Measurements from ENCODE around the gene CLP1. TPM values are rescaled to one million over a fixed set of nuclear protein-coding genes. Genes with fewer than 3 reads are reported as not detected.

The CLP1 gene
- polyA plus RNA-seq, 1 donor from 2014 or later: 18.2 TPM

GRCh38 chr11:57637626-57638004 is 19.9 kb upstream of the CLP1 start:
- no peaks in the 10 kb centered on the region for H4K20me1 ChIP-seq (ENCODE audit: insufficient read depth)
- no peaks in the 10 kb centered on the region for H3K27me3 ChIP-seq (ENCODE audit: insufficient read depth, low read depth, low read length)
- peak overlapping the region; percentile 32 for H3K4me2 ChIP-seq (ENCODE audit: low read length)
- no peaks in the 10 kb centered on the region for H3K9me2 ChIP-seq (ENCODE audit: insufficient read depth, low read length)
- peak overlapping the region; percentile 92 for H3K27ac ChIP-seq (ENCODE audit: low read length)
- peaks cover 36% of the 10 kb centered on the region for H3K79me2 ChIP-seq (replicated peaks; ENCODE audit: insufficient read depth, low read length)
- no peaks in the 10 kb centered on the region for H3F3A ChIP-seq (ENCODE audit: insufficient read depth, low read length, poor library complexity, severe bottlenecking)
- H3K36me3 ChIP-seq (ENCODE audit: insufficient read depth, low read length): no peaks in the 10 kb centered on the region
- peak overlapping the region; percentile 57 for H2AFZ ChIP-seq (ENCODE audit: low read depth, low read length)
- TF ChIP-seq CTCF (IDR thresholded peaks at IDR 0.05; ENCODE audit: poor library complexity, severe bottlenecking): no peak
- TF ChIP-seq RAD21 (conservative IDR thresholded peaks at IDR 0.05): no peak
- TF ChIP-seq EP300 (conservative IDR thresholded peaks at IDR 0.05; ENCODE audit: poor library complexity, severe bottlenecking): no peak
- TF ChIP-seq REST (IDR thresholded peaks at IDR 0.05; ENCODE audit: borderline replicate concordance): no peak
- no peak for TF ChIP-seq MXI1 (conservative IDR thresholded peaks at IDR 0.05; ENCODE audit: poor library complexity, severe bottlenecking)
- no peak for TF ChIP-seq TAF1 (IDR thresholded peaks at IDR 0.05; ENCODE audit: low read depth)
- TF ChIP-seq SMC3 (conservative IDR thresholded peaks at IDR 0.05; ENCODE audit: poor library complexity): no peak
- no peak for TF ChIP-seq POLR2AphosphoS5 (IDR thresholded peaks at IDR 0.05)
- TF ChIP-seq EZH2 (IDR thresholded peaks at IDR 0.05; ENCODE audit: borderline replicate concordance, insufficient read depth, low read length, poor library complexity, severe bottlenecking): no peak
- peak overlapping the region; percentile 96 for H3K4me3 ChIP-seq (ENCODE audit: low read length)
- H3K9ac ChIP-seq (ENCODE audit: low read length): peak overlapping the region; percentile 96
- H3K9me3 ChIP-seq (ENCODE audit: low read length): no peaks in the 10 kb centered on the region

GRCh38 chr11:57638005-57638781 is 19.4 kb upstream of the CLP1 start:
- Histone ChIP-seq H3K27ac (ENCODE audit: low read length) (peak overlapping the region; percentile 92), H4K20me1 (ENCODE audit: insufficient read depth) (no peaks in the 10 kb centered on the region), H3K79me2 (replicated peaks; ENCODE audit: insufficient read depth, low read length) (peaks cover 36% of the 10 kb centered on the region), H3K4me2 (ENCODE audit: low read length) (peak overlapping the region; percentile 32), H3K9me3 (ENCODE audit: low read length) (no peaks in the 10 kb centered on the region), H3K9ac (ENCODE audit: low read length) (peak overlapping the region; percentile 96), H3F3A (ENCODE audit: insufficient read depth, low read length, poor library complexity, severe bottlenecking) (no peaks in the 10 kb centered on the region), H3K4me3 (ENCODE audit: low read length) (peak overlapping the region; percentile 96), H3K27me3 (ENCODE audit: insufficient read depth, low read depth, low read length) (no peaks in the 10 kb centered on the region), H3K9me2 (ENCODE audit: insufficient read depth, low read length) (no peaks in the 10 kb centered on the region), H3K36me3 (ENCODE audit: insufficient read depth, low read length) (no peaks in the 10 kb centered on the region), H2AFZ (ENCODE audit: low read depth, low read length) (peak overlapping the region; percentile 57)
- TF ChIP-seq POLR2AphosphoS5 (IDR thresholded peaks at IDR 0.05): peak; percentile 97
- TF ChIP-seq TAF1 (IDR thresholded peaks at IDR 0.05; ENCODE audit: low read depth): peak; percentile 89
- TF ChIP-seq SMC3 (conservative IDR thresholded peaks at IDR 0.05; ENCODE audit: poor library complexity): no peak
- TF ChIP-seq EP300 (conservative IDR thresholded peaks at IDR 0.05; ENCODE audit: poor library complexity, severe bottlenecking): peak; percentile 25
- TF ChIP-seq EZH2 (IDR thresholded peaks at IDR 0.05; ENCODE audit: borderline replicate concordance, insufficient read depth, low read length, poor library complexity, severe bottlenecking): no peak
- TF ChIP-seq MXI1 (conservative IDR thresholded peaks at IDR 0.05; ENCODE audit: poor library complexity, severe bottlenecking): no peak
- TF ChIP-seq REST (IDR thresholded peaks at IDR 0.05; ENCODE audit: borderline replicate concordance): peak; percentile 97
- TF ChIP-seq RAD21 (conservative IDR thresholded peaks at IDR 0.05): no peak
- no peak for TF ChIP-seq CTCF (IDR thresholded peaks at IDR 0.05; ENCODE audit: poor library complexity, severe bottlenecking)
